ENCODE results near the gene CEACAM7. TPM values are rescaled to one million over a fixed set of nuclear protein-coding genes. Genes with fewer than 3 reads are reported as not detected.

CEACAM7 gene
- total and polyA plus RNA-seq, 10 of the 15 experiments (the other 5 are each of a cell fraction or from before 2014, with no cell fraction given) = not detected

DNA sequence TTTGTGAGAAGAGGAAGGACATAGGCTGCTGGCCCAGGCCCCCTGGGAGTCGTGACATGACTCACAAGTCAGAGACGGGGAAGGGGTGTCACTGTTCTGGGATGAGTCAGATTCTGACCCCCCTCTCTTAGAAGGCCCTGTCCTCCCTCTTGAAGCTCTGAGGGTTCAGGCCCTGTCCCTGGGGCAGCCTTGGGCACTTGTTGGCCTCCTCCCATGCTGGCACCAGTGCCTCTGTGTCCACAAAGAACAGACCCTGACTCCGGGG, 2.7 kb upstream of the CEACAM7 start:
- no peak for FAIRE-seq
- 0% methylated on average over 3 of the region's 3 CpGs for WGBS (ENCODE audit: insufficient coverage, insufficient replicate concordance, low lambda C conversion rate, missing lambda C conversion rate)
- Histone ChIP-seq H4K20me1 (ENCODE audit: control insufficient read depth, insufficient read depth) (no peaks in the 10 kb centered on the region), H3K79me2 (ENCODE audit: control insufficient read depth, insufficient read depth, low read length) (no peaks in the 10 kb centered on the region), H3K9me3 (replicated peaks; ENCODE audit: control insufficient read depth, insufficient read depth, low read length) (no peaks in the 10 kb centered on the region), H3K36me3 (ENCODE audit: control insufficient read depth in 2 of 2, insufficient read depth in 2 of 2, low read length in 1 of 2) (no peaks in the 10 kb centered on the region), H3K9ac (ENCODE audit: control insufficient read depth, insufficient read depth, low read length) (no peak overlapping the region), H3K4me3 (no peak overlapping the region), H2AFZ (ENCODE audit: control insufficient read depth, low read depth, low read length) (no peak overlapping the region), H3K4me2 (ENCODE audit: control insufficient read depth, insufficient read depth) (no peak overlapping the region), H3K4me1 (ENCODE audit: control insufficient read depth, insufficient read depth, low read length) (no peaks in the 10 kb centered on the region), H3K27ac (ENCODE audit: control insufficient read depth, insufficient read depth) (no peak overlapping the region), H3K27me3 (replicated peaks in 1 of 2; ENCODE audit: control insufficient read depth in 2 of 2, insufficient read depth in 2 of 2, low read length in 1 of 2) (no peaks in the 10 kb centered on the region; a peak in 2 of 4 replicates)
- ChIA-PET CTCF (interaction anchor here (0.6 to 8.1 kb wide), 4 partner anchors 10 to 62 kb away, joined by 3 to 72 read pairs (median 3); no protein-coding TSS in a partner anchor), SMC1A (ENCODE audit: uncharacterized antibody, unreplicated experiment) (interaction anchor here (3.0 kb wide), 1 partner anchor 49 kb away, joined by 25 read pairs; no protein-coding TSS in a partner anchor), POLR2A (no interaction called here), RAD21 (ENCODE audit: unreplicated experiment) (interaction anchor here (2.4 kb wide), 1 partner anchor 49 kb away, joined by 9 read pairs; no protein-coding TSS in a partner anchor)
- BruUV-seq (replicated peaks) = no TSS peak
- TF ChIP-seq MTA3 (IDR thresholded peaks at IDR 0.05; ENCODE audit: borderline replicate concordance, low read length) (no peak), SIX5 (IDR thresholded peaks at IDR 0.05; ENCODE audit: low read depth, low read length, severe bottlenecking) (no peak)
- no peak for DNase-seq (ENCODE audit: low read depth, low spot score)
- intact Hi-C loops (cut with micrococcal nuclease; ENCODE audit: unreplicated experiment) = loop anchor here (2.0 kb wide), 1 partner anchor 48 kb away; no protein-coding TSS in a partner anchor
- no peak for ATAC-seq
- in situ Hi-C loops (cut with MboI) = loop anchor here (5.0 kb wide), 1 partner anchor 48 kb away; no protein-coding TSS in a partner anchor

DNA sequence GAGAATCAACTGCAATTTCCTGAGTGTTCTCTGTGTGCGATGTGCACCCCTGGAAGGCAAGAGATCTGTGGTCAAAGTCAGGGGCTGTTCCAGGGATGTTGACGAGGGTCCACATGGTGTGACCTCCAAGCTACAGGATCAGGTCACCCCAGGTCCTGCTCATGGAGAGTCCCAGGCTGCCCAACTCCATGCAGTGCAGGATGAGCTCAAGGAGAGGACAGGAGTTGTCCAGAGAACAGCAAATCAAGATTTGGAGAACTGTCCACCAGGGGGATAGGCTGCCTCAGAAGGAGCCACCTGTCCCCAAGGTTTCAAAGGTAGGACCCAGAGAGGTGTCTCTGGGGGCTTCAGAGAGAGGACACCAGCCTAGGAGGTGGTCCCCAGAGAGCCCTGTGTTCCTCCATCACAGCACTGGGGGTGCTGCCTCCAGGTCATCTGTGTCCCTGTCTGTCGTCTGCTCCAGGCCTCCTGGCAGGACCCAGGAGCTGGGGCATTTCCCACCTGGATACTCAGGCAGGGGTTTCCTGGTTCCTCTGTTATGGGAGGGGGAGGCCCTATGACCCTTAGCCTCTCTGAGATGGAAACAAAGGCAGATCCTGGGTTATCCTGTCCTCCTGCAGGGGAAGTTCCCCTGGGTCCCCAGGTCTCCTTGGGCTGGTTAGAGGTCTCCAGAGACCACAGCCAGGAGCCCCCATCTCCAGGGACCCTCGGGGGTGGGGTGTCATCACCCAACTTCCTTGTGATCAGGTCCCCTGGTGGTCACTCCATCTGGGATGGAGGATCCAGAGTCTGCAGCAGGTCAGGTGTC, 2.1 kb upstream of the CEACAM7 start:
- ChIA-PET RAD21 (ENCODE audit: unreplicated experiment) (interaction anchor here (2.4 kb wide), 1 partner anchor 48 kb away, joined by 9 read pairs; no protein-coding TSS in a partner anchor), CTCF (interaction anchor here (0.8 to 8.1 kb wide), 3 partner anchors 9 to 49 kb away, joined by 3 to 72 read pairs (median 3); no protein-coding TSS in a partner anchor), SMC1A (ENCODE audit: uncharacterized antibody, unreplicated experiment) (interaction anchor here (3.0 kb wide), 1 partner anchor 48 kb away, joined by 25 read pairs; no protein-coding TSS in a partner anchor), POLR2A (no interaction called here)
- Histone ChIP-seq H3K27me3 (replicated peaks in 1 of 2; ENCODE audit: control insufficient read depth in 2 of 2, insufficient read depth in 2 of 2, low read length in 1 of 2) (no peaks in the 10 kb centered on the region; a peak in 1 of 4 replicates), H2AFZ (ENCODE audit: control insufficient read depth, low read depth, low read length) (no peak overlapping the region), H3K27ac (ENCODE audit: control insufficient read depth, insufficient read depth) (no peak overlapping the region), H3K9me3 (replicated peaks; ENCODE audit: control insufficient read depth, insufficient read depth, low read length) (no peaks in the 10 kb centered on the region), H3K4me1 (ENCODE audit: control insufficient read depth, insufficient read depth, low read length) (no peaks in the 10 kb centered on the region), H3K4me2 (ENCODE audit: control insufficient read depth, insufficient read depth) (no peak overlapping the region), H3K36me3 (ENCODE audit: control insufficient read depth in 2 of 2, insufficient read depth in 2 of 2, low read length in 1 of 2) (no peaks in the 10 kb centered on the region), H3K79me2 (ENCODE audit: control insufficient read depth, insufficient read depth, low read length) (no peaks in the 10 kb centered on the region), H3K9ac (ENCODE audit: control insufficient read depth, insufficient read depth, low read length) (no peak overlapping the region), H4K20me1 (ENCODE audit: control insufficient read depth, insufficient read depth) (no peaks in the 10 kb centered on the region), H3K4me3 (no peak overlapping the region)
- WGBS (ENCODE audit: insufficient coverage, insufficient replicate concordance, low lambda C conversion rate, missing lambda C conversion rate) = 12% methylated on average over 4 of the region's 4 CpGs
- BruUV-seq (replicated peaks) = no TSS peak
- FAIRE-seq = no peak
- no peak for DNase-seq (ENCODE audit: low read depth, low spot score)
- no peak for ATAC-seq
- in situ Hi-C loops (cut with MboI) (loop anchor here (5.0 kb wide), 1 partner anchor 48 kb away; no protein-coding TSS in a partner anchor), intact Hi-C loops (cut with micrococcal nuclease; ENCODE audit: unreplicated experiment) (loop anchor here (2.0 kb wide), 1 partner anchor 47 kb away; no protein-coding TSS in a partner anchor)
- TF ChIP-seq, protein P1, sequence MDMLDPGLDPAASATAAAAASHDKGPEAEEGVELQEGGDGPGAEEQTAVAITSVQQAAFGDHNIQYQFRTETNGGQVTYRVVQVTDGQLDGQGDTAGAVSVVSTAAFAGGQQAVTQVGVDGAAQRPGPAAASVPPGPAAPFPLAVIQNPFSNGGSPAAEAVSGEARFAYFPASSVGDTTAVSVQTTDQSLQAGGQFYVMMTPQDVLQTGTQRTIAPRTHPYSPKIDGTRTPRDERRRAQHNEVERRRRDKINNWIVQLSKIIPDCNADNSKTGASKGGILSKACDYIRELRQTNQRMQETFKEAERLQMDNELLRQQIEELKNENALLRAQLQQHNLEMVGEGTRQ (IDR thresholded peaks at IDR 0.05; ENCODE audit: borderline replicate concordance, low read depth, low read length) = no peak
- TF ChIP-seq STAT1 (conservative IDR thresholded peaks at IDR 0.05) (no peak), EZH2 (IDR thresholded peaks at IDR 0.05; ENCODE audit: borderline replicate concordance, control insufficient read depth, low read depth, low read length) (no peak), POLR2AphosphoS5 (IDR thresholded peaks at IDR 0.05; ENCODE audit: low read length) (no peak), IKZF2 (IDR thresholded peaks at IDR 0.05) (no peak), SIX5 (IDR thresholded peaks at IDR 0.05; ENCODE audit: low read depth, low read length, severe bottlenecking) (no peak), TBL1XR1 (IDR thresholded peaks at IDR 0.05; ENCODE audit: low read depth, low read length) (no peak), RAD51 (IDR thresholded peaks at IDR 0.05) (no peak)
- TF ChIP-seq, protein P2, sequence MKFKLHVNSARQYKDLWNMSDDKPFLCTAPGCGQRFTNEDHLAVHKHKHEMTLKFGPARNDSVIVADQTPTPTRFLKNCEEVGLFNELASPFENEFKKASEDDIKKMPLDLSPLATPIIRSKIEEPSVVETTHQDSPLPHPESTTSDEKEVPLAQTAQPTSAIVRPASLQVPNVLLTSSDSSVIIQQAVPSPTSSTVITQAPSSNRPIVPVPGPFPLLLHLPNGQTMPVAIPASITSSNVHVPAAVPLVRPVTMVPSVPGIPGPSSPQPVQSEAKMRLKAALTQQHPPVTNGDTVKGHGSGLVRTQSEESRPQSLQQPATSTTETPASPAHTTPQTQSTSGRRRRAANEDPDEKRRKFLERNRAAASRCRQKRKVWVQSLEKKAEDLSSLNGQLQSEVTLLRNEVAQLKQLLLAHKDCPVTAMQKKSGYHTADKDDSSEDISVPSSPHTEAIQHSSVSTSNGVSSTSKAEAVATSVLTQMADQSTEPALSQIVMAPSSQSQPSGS (IDR thresholded peaks at IDR 0.05; ENCODE audit: low read length) = no peak
- TF ChIP-seq, protein P3, sequence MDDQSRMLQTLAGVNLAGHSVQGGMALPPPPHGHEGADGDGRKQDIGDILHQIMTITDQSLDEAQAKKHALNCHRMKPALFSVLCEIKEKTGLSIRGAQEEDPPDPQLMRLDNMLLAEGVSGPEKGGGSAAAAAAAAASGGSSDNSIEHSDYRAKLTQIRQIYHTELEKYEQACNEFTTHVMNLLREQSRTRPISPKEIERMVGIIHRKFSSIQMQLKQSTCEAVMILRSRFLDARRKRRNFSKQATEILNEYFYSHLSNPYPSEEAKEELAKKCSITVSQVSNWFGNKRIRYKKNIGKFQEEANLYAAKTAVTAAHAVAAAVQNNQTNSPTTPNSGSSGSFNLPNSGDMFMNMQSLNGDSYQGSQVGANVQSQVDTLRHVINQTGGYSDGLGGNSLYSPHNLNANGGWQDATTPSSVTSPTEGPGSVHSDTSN (IDR thresholded peaks at IDR 0.05; ENCODE audit: insufficient replicate concordance, low read depth, low read length) = no peak
